ENCODE measurements around the gene AQP6. TPM values are rescaled to one million over a fixed set of nuclear protein-coding genes. Genes with fewer than 3 reads are reported as not detected.
A peak's percentile ranks its signal among the peaks of the same experiment; 100 is the strongest.

Gene AQP6
- total RNA-seq, 1 donor from 2014 or later = not detected

DNA sequence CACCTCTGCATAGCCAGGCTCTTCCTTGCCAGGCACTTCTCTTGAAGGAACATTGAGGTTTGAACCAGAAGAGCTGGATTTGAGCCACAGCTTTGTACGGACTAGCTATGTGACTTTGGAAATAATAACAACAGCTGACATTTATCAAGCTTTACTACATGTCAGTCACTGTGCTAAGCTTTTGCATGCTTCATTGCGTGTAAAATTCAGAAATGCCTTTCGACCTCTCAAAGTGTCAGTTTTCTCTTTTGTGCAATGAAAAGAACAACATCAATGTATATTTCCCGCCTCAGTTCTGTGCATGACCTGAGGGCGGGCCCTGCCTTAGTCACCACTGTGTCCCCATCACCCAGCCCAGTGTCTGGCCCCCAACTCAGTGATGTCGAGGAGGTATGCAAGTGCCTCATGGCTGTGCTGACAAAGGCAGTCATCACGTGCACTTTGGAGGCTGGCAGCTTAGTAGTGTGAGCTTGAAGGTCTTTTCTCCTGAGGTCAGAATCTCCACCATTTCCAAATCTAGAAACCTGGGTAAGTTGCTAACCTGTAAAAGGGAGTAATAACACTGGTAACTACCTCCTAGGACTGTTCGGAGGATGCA lies 40.1 kb upstream of the AQP6 start:
- Mint-ChIP-seq H3K27me3 (ENCODE audit: unreplicated experiment) (no peaks in the 10 kb centered on the region), H3K27ac (ENCODE audit: unreplicated experiment) (no peak overlapping the region), H3K4me3 (ENCODE audit: unreplicated experiment) (no peak overlapping the region), H3K36me3 (ENCODE audit: unreplicated experiment) (no peaks in the 10 kb centered on the region), H3K4me1 (ENCODE audit: unreplicated experiment) (peaks cover 10% of the 10 kb centered on the region), H3K9me3 (ENCODE audit: unreplicated experiment) (peaks cover 8% of the 10 kb centered on the region)
- TF ChIP-seq, protein P1, sequence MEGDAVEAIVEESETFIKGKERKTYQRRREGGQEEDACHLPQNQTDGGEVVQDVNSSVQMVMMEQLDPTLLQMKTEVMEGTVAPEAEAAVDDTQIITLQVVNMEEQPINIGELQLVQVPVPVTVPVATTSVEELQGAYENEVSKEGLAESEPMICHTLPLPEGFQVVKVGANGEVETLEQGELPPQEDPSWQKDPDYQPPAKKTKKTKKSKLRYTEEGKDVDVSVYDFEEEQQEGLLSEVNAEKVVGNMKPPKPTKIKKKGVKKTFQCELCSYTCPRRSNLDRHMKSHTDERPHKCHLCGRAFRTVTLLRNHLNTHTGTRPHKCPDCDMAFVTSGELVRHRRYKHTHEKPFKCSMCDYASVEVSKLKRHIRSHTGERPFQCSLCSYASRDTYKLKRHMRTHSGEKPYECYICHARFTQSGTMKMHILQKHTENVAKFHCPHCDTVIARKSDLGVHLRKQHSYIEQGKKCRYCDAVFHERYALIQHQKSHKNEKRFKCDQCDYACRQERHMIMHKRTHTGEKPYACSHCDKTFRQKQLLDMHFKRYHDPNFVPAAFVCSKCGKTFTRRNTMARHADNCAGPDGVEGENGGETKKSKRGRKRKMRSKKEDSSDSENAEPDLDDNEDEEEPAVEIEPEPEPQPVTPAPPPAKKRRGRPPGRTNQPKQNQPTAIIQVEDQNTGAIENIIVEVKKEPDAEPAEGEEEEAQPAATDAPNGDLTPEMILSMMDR (IDR thresholded peaks at IDR 0.05) = no peak
- DNase-seq (ENCODE audit: extremely low spot score, unreplicated experiment) = no peak

DNA sequence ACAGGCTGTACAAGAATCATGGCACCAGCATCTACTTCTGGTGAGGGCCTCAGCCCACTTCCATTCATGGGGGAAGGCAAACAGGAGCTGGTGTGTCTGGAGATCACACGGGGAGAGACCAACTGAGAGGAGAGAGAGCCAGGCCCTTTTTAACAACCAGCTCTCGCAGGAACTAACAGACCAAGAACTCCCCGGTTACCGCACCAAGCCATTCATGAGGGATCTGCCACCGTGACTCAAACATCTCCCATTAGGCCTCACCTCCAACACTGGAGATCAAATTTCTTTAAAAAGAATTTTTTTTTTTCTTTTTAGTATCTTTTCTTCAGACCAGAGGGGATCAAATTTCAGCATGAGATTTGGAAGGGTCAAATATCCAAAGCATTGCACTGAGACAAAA lies 39.0 kb upstream of the AQP6 start:
- no peaks in the 10 kb centered on the region for H3K36me3 Mint-ChIP-seq (ENCODE audit: unreplicated experiment)
- no peaks in the 10 kb centered on the region for H3K27me3 Mint-ChIP-seq (ENCODE audit: unreplicated experiment)
- TF ChIP-seq, protein P1 (IDR thresholded peaks at IDR 0.05) = no peak
- H3K9me3 Mint-ChIP-seq (ENCODE audit: unreplicated experiment) = peaks cover 8% of the 10 kb centered on the region
- peak overlapping the region; percentile 21 for H3K27ac Mint-ChIP-seq (ENCODE audit: unreplicated experiment)
- H3K4me3 Mint-ChIP-seq (ENCODE audit: unreplicated experiment) = no peak overlapping the region
- peaks cover 10% of the 10 kb centered on the region for H3K4me1 Mint-ChIP-seq (ENCODE audit: unreplicated experiment)
- no peak for DNase-seq (ENCODE audit: extremely low spot score, unreplicated experiment)

DNA sequence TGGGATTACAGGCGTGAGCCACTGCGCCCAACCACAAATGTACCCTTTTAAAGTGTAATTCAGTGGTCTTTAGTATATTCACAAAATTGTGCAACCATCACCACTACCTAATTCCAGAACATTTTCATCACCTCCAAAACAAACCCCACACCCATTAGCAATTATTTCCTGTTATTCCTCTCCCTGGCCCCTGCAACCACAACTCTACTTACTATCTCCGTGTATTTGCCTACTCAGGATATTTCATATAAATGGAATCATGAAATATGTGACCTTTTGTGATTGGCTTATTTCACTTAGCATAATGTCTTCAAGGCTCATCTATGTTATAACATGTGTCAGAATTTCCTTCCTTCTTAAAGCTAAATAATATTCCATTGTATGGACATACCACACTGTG lies 38.2 kb upstream of the AQP6 start:
- DNase-seq (ENCODE audit: extremely low spot score, unreplicated experiment) = no peak

DNA sequence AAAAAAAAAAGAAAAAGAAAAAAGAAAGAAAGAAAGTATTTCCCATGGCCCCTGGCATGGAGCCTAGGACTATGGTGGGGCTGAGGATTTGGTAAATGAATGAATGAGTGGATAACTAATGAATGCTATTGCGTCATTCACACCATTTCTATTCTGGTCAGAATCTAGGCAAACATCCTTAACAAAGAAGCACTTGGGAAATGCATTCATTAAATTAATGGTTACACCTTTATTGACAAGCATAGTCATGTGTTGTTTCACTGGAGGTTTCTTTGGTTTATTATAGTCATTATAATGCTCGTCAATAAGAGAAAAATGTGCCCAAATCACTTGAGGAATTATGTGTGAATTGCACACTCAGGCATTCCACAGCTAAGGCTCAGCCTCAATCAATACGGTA lies 35.8 kb upstream of the AQP6 start:
- H3K4me3 Mint-ChIP-seq (ENCODE audit: unreplicated experiment) = no peak overlapping the region
- H3K27ac Mint-ChIP-seq (ENCODE audit: unreplicated experiment) = no peak overlapping the region
- no peak for DNase-seq (ENCODE audit: extremely low spot score, unreplicated experiment)
- H3K4me1 Mint-ChIP-seq (ENCODE audit: unreplicated experiment) = peaks cover 10% of the 10 kb centered on the region
- H3K36me3 Mint-ChIP-seq (ENCODE audit: unreplicated experiment) = no peaks in the 10 kb centered on the region
- TF ChIP-seq, protein P1 (IDR thresholded peaks at IDR 0.05) = no peak
- H3K9me3 Mint-ChIP-seq (ENCODE audit: unreplicated experiment) = peaks cover 8% of the 10 kb centered on the region
- no peaks in the 10 kb centered on the region for H3K27me3 Mint-ChIP-seq (ENCODE audit: unreplicated experiment)

More for the DNA sequence above, 38.2 kb upstream of the AQP6 start:
- Mint-ChIP-seq H3K4me1 (ENCODE audit: unreplicated experiment) (peaks cover 10% of the 10 kb centered on the region), H3K27ac (ENCODE audit: unreplicated experiment) (no peak overlapping the region), H3K27me3 (ENCODE audit: unreplicated experiment) (no peaks in the 10 kb centered on the region), H3K9me3 (ENCODE audit: unreplicated experiment) (peaks cover 8% of the 10 kb centered on the region), H3K36me3 (ENCODE audit: unreplicated experiment) (no peaks in the 10 kb centered on the region), H3K4me3 (ENCODE audit: unreplicated experiment) (no peak overlapping the region)
- TF ChIP-seq, protein P1 (IDR thresholded peaks at IDR 0.05) = no peak

DNA sequence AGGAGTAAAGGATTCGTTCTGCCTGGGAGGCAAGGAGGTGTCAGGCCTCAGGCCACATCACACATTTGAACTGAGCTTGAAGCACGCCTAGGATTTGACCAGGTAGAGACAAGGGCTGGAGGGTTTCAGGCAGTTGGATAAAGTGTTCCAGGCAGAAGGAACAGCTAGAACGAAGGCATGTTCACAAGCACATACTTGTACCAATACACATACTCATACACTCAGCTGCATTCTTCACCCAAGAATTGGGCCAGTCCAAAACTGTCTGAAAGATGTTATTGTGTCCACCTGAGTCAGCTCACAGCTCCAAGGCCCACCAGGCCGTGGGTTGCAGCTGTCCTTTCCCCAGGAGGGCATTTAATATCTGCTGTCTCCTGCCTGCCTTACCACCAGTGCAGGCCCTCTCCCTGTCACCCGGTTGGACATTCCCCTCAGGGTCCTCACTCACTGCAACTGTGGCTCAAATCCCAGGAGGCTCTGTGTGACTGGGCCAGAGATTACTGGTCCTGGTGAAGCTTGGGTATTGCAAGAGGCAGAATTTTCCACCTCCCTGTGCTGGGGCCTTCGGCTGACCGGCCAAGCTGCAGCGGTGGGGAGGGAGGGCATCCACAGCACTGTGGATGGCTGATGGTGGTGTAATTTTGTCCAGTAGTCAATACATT lies 35.0 kb upstream of the AQP6 start:
- H3K4me3 Mint-ChIP-seq (ENCODE audit: unreplicated experiment) = no peak overlapping the region
- TF ChIP-seq, protein P1 (IDR thresholded peaks at IDR 0.05) = no peak
- H3K27me3 Mint-ChIP-seq (ENCODE audit: unreplicated experiment) = no peaks in the 10 kb centered on the region
- H3K9me3 Mint-ChIP-seq (ENCODE audit: unreplicated experiment) = peaks cover 8% of the 10 kb centered on the region
- no peak for DNase-seq (ENCODE audit: extremely low spot score, unreplicated experiment)
- no peak overlapping the region for H3K27ac Mint-ChIP-seq (ENCODE audit: unreplicated experiment)
- no peaks in the 10 kb centered on the region for H3K36me3 Mint-ChIP-seq (ENCODE audit: unreplicated experiment)
- H3K4me1 Mint-ChIP-seq (ENCODE audit: unreplicated experiment) = peaks cover 10% of the 10 kb centered on the region
